Effector CD4-positive, alpha-beta T cell (primary cell): ENCODE results near the gene SLX4IP.

Source experiments
- DNase-seq: peaks from one replicate; pipeline ENCODE4 v3.0.0-alpha.2; 2020

SLX4IP gene

DNA sequence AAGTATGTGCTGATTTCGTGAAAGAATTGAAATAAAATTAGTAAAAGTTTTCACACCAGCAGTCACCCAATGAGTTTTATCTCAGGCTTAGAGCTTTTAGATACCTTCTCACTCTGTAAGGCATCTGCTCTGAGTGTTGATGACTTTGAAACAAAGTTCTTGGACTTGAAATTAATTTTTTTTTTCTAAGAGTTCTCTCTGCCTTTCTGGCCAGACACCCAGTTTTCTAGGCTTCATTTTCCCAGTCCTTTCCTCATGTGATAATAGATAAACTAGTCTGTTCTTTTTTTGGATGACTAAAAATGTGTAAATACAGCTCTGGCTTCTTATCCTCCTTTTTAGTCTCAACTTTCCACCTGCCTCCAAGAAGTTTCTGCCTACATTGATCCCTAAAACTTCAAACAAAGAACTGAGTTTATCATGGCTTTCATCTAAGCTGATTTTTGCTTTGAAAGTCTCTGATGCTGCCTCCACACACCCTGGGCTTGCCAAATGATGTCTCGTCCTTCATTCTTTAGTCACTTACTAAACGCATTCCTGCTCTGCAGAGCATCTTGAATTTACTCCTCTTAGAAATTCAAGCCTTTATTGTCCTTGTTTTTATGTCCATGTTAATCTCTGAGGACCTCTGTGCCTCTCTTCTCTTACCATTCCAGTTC is 32.7 kb downstream of the SLX4IP start:
- DNase-seq = no peak

DNA sequence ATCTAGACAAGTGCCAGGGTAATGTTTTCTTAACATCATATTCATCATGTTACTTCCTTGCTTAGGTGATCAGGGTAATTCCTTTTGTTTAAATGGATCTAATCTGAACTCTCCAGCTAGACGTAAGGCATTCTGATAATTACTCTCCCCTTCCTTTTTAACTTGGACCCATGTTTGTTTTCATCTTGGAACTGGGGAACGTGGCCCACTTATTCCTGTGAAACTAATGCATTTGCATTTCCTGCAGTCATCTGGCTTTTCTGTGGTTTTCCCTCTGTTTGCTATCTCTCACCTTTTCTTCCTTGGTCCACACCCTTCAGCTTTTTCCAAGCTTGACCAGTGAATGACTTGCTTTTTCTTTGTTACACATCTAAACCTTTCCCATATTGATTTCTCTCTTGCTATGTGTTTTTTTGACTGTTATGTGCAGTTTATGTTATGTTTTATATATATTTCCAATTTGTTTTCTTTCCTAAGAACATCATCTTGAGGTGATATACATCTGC is 33.3 kb downstream of the SLX4IP start:
- no peak for DNase-seq

DNA sequence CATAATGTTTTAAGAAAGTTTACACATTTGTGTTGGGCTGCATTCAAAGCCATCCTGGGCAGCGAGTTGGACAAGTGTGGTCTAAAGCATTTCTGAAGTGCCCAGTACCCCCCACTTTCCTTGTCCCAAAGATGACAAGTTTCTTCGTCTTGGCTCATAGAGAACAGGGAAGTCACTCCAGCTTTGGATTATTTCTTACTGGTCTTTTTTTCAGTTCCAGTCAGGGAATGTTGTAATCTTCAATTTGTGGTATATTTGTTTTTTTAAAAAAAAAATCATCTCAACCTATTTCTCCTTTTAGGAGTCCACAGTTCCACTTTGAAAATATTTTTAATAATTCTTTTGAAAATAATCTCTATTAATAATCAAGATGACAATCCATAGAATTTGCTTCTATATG is 34.0 kb downstream of the SLX4IP start:
- DNase-seq = no peak

DNA sequence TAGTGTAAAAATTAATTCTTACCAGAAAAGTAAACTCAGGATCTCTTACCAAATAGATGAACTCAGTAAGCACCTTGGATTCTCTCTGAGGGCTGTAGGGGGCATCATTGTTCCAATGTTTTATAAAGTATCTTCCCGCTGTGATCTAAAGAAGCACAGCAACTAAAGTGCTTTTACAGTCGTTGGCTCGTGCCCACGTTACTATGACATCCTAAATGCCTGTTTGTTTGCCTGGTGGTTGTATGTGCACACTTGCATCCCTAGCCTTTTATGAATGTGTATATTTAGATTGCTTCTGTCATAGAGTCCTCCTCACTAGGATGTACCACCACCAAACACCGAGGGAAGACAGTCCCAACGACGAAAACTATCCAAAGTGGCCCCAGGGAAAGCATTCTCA is 34.5 kb downstream of the SLX4IP start:
- DNase-seq = no peak

DNA sequence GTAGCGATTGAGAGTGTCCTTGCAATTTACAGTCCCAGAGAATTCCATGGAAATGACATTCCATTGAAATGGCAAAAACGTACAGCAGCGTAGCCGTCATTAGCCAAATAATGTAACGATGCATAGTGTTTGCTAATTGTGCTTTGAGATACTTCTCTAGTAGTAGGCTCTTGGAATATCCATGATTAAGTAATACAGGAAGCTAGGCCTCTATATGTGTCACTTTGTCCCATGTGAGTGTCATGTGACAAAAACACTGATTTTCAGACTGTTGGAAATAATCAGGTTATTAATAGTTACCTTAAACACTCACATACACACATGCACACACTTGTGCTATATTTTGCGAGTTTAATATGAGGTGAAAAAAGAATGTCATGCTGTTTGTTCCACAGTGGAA is 35.2 kb downstream of the SLX4IP start:
- DNase-seq = no peak

DNA sequence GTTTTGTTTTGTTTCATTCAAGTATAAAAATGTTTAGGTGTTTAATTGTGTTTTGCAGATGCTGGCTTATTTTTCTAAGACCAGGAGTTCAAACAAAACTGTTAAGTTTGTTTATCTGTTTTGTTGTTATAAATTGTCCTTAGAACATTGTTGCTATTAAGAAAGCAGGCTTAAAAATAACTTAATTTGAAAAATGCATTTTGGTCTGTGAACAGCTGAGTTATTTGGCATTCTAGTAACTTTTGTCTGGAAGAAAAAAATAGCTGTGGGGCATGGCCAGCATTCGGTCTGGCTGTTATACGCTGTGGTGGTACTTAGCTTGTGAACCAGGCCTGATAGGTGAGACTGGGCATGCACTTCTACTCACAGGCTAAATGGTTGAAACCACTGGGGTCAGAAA is 37.8 kb downstream of the SLX4IP start:
- no peak for DNase-seq

DNA sequence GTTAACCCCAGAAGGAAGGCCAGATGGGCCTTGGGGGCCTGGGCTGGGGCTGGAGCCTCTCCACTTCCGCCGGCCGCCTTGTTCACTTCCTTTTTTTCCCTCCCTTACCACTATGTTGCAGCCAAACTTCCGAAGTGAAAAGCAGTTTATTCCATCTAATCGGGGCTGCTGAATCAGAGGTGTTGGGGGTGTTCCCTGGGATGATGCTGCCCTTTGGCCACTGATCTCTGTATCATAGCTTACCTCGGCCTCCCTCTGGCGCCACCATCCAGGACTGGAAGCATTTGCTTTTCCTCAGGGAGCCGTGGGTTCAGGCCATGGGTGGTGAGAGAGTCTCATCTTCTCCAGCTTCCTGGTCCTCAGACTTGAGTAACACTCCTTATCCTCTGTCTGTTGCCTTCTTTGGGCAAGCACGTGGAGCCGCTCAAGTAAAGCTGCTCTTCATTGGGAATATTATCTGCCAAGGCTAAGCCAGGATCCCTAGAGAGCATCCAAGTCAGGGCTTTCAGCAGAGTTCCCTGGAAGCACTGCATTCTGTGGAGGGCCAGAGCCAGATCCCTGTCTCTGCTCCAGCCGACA is 39.6 kb downstream of the SLX4IP start:
- DNase-seq = no peak

DNA sequence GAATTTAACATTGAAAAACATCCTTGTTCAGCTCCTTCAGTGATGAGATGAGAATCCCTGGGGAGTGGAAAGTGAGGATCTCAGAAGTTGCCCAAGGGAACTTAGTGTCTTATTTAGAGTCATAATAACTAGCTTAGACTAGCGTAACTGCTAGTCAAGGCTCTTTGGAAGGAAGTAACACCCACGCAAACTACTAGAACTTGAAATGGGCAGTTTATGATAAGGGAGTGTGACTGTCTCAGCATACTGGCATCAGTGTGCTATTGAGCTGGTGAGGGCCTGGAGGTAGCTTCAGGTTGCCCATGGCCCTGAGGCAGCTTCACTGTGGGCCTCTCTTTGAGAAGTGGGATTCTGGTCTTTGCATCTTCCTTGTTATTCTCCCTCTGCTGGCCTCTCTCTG is 40.1 kb downstream of the SLX4IP start:
- DNase-seq = no peak

DNA sequence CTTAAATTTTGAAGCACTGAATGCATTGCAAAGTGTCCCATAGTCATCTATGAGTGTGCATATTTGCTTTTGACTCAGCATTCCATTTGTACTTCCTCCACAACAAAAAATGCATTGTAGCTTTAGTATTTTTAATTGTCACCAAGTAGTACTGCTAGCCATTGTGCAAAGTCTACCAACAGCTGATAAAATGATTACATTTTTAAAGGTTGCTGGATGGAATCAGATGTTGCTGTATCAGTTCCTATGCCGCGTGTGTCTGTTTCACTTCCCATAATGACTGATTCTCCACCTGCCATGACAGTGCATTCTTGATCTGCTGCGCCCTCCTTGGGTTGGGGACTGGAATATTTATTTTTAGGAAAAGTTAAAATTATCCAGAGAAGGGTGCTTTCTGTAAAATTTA is 41.2 kb downstream of the SLX4IP start:
- no peak for DNase-seq

DNA sequence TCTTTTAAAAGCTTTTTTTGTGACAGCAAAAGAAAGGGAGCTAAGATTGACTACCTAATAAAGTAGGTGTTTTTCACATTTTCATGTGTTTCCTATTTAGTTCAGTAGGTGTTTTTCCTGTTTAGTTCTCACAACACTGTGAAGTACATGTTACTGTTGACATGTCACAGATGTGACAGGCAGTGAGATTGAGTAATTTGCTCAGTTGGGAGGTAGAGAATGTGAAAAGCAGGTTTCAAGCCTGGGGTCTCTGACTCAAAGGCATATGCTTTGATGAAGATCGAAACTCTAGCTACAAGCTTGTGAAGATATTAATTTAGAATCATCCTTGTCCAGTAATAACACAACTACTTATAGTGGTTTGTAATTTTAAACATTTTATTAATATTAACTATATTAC is 43.1 kb downstream of the SLX4IP start:
- no peak for DNase-seq

DNA sequence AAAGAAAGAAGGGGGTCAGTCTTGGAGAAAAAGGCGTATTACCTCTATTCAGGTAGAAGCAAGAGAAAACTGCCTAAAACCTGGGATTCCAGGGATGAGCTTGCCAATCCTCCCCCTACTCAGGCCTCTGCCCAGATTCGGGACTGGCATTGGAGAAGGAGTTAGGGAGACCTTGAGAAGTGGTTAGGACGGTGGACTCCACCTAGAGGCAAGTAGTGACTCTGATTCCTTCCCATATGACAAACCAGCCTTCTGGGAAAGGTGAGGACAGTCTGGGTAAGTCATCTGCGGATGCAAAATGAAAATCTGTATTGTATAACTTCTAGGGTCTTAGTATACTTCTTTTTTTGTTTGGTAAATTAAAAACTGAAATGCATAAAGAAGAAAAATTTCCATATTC is 43.8 kb downstream of the SLX4IP start:
- no peak for DNase-seq

DNA sequence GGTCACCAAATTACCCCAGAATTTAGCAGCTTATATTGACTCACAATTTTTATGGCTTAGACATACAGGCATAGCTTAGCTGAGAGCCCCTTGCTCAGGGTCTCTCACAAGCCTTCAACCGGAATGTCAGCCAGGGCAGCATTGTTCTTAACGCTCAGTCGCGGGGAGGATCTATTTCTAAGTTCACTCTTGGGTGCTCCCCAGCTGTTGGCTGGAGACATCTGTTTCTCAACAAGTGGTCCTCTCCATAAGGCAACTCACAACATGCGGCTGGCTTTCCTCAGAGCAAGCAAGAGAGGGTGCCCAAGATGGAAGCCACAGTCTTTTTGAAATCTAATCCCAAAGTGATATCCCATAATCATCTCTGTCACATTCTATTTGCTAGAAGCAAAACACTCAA is 46.6 kb downstream of the SLX4IP start:
- DNase-seq = no peak

DNA sequence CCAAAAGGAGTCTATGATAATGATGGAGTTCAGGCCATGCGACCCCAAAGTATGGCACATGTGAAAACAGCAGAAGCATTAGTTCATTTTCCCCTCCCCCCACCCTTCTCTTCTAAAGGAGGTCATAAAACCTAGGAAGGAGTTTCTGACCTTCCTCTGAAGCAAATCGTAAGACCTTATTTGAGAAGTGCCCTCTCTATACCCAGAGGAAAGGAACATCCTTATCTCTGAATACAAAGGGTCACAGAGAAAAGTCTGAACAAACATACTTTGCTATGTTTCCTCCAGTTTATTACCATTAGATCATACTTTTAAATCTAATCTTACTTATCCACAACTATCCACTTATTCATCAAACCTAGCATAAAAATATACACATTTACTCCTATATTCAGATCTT is 48.6 kb downstream of the SLX4IP start:
- no peak for DNase-seq

DNA sequence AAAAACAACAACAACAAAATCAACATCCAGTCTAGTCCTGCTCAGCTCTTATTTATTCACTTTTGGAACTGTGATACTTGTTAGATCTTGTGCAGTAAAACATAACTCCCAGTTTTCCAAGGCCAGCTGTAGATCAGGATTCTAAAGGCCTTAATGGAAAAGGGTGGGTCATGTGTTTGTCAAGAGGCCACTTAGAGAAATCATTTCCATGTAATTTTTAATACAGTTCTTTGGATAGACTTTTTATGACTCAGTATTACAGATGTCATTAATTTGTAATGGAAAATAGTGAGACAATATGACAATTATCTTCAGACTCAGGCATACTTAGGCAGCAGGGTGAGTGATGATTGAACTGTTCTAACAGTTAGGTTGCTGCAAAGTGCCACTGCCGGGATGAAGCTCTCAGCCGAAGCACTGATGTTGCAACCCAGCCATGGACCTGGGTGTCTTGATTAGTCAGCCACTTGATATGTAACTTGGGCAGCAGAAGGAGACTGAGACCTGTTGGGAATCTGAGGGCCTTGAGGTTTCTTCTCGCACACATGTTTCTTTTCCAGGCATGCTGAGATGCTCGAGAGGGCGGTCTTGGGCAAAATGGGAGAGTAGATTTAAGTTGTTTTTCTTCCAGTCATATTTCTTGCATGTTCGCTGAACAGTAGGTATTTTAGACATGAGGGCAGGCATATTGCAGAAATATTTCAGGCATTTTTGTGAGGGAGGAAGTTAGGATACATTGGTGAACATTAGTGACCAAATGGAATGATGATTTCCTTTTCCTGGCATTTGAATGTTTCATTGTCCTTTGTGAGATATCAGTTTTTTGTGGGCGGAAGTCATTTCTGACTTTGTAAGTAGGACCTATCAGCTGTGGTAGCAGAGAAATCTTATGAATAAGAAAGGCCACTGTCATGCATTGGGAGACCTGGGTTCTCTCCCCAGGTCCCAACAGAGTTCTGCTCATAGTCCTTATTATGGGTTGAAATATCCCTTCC is 52.3 kb downstream of the SLX4IP start:
- DNase-seq = no peak

DNA sequence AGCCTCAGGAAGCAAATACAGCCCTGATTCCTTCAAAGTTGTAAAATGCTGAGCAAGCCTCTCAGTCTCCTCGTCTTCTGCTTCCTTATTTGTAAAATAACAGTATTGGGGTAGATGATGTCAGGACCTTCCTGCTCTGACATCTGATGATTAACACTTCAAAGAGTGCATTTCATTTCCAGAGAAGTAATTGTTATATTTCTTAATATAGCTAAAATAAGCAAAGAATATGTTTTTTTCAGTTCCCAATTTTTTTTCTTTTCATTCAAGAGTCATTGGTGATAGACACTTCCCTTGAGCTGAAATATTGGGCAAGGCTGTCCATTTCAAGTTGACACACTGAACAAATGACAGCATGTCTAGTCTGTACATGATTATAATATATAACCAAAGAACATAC is 53.4 kb downstream of the SLX4IP start:
- no peak for DNase-seq

DNA sequence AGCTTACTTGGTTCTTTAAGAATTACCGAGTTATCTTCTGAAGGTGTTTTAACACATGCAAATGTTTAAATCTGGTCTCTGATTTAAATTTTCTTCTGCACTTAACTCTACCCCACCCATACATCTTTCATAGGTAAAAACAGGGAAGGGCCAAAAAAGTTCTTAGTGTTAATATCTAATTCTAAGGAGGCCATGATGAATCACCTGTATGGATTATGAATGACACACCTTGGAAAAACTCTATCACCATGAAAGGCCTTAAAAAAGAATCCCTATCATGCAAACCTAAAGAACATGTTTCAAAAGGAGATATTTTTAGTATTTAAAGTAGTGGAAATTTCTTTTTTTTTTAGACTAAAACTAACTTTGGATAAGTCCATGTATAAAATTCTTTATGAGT is 54.7 kb downstream of the SLX4IP start:
- no peak for DNase-seq

DNA sequence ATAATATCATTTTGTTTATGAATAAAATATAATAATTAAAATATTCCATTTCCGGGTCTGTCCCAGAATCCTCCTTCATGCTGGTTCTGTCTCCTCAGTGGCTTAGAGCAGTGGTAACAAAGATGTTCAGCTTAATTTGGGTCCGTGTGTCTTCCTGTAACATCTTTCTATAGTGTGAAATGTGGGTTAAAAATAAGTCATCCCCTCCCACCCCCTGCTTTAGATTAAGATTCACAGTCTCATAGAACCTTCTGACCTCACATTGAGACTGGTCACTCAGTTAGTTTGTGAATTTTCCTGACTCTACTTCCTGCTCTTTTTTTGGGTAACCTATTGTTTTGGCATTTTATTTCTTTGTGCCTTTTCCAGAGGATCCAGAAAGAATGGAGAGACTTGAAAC is 55.2 kb downstream of the SLX4IP start:
- DNase-seq = no peak

DNA sequence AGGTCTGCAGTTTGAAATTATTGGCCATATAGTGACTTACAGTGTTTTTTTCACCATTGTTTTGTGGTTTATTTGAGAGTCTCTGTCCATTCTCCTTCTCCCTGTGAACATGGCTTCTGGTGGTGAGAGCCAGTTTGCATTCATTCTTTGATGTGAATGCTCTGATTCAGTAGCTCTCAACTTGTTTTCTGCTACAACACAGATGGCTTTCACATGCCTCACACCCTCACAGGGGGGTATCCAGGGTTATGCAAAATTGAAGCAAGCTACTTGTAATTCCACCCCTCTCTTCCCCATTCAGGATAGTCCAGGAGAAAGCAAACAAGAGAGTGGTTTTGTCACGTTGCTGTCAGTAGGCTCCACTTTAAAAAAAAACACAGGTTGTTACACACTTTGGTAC is 55.6 kb downstream of the SLX4IP start:
- DNase-seq = no peak

DNA sequence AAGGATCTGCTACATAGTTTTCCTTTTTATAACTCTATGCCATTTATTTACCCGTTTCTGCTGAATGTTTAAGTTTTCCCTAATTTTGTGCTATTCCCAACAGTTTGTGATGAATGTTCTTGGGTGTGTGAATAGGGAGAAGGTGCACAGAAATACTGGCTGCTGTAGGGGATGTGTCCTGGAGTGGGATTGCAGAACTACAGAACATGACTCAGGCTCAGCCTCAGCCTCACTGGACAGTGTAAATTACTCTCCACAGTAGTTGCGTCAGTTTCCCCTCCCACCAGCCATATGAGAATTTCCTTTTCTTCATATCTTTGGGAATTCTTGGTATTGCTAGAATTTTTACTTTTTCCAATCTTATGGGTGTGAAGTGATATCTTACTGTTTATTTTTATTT is 57.0 kb downstream of the SLX4IP start:
- no peak for DNase-seq

DNA sequence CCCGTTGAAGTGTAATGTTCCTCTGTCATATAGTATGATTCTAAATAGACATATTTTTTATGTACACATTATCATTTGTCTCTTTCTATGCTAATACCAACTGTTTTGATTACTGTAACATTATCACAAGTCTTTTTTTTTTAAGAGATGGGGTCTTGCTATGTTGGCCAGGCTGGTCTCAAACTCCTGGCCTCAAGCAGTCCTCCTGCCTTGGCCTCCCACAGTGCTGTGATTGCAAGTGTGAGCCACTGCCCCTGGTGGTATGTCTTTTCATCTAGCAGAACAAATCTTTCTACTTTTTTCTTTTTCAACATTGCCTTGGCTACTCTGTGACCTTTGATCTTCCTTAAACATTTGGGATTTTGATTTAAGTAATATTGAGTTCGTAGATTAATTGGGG is 57.7 kb downstream of the SLX4IP start:
- no peak for DNase-seq

DNA sequence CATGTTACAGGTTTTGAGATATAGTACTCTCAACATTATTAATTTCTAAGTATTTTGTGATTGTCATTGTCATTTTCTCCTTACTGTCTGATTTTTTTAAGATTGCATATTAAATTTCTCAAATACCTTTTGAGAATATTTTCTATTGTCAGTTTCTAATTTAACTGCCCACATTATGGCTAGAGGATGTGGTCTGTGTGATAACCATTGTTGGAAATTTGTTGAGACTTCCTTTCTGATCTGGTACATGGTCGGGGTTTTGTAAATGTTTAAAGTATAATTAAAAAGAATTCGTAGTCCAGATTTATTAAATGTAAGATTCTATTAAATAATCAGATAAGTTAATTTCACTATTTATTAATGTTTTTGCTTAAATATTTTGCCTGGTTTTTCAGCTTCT is 60.1 kb downstream of the SLX4IP start:
- DNase-seq = no peak

DNA sequence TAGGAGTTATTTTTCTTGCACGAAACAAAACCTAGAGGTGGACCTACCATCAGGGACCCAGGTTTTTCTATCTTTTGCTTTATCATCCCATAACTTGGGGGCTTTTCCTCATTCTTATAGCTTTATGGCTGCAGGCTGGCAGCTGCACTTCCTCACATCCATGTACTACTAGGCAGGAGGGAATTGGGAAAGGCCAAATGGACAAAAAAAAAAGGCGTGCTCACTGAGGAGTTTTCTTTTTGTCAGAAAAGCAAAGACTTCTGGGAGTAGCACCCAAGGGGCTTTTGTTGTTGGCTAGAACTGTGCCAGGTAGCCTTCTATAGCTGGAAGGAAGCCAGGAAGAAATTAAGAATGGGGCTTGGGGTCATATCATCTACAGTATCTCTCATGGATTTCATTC is 61.4 kb downstream of the SLX4IP start:
- no peak for DNase-seq

DNA sequence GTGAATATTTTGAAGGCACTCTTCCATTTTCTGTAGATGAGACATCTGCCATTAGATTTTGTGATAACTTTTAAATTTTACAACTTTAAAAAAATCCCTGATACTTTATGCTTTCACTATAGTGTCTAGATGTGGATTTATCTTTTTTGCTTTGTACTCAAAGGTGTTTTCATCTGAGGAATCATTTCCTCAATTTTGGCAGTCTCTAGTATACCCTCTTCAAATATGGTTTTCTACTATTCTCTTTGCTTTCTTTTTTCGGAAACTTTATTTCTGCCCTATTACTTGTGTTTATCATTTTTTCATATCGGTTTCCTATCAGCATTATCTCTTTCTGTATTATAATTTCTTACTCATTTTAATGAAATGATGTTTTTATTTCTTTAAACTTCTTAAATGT is 62.2 kb downstream of the SLX4IP start:
- DNase-seq = no peak

DNA sequence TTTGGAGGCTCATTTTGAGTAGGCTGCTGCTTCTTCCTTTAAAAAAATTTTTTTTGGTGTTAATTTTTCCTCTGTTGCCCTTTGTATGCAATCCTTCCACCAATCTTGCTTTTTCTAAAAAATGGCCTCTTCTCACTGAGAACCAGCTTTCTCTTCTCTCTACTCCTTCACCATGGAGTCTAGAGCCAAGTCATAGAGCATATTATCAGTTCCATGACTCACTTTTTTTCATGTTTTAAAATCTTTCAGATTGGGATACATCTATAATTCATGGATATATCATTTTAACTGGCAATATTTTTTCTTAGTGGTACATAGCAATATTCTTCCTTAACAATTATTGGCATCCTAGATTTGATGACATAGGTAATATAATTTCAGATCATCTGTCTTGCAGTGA is 62.7 kb downstream of the SLX4IP start:
- DNase-seq = no peak
